GM23338 (cell line): Measurements from ENCODE around the gene RPS15. TPM values are rescaled to one million over a fixed set of nuclear protein-coding genes. Genes with fewer than 3 reads are reported as not detected.

Experiments used
- ATAC-seq: fragments of 200-7000 bp; cut with Tn5 transposase; 3 replicates; pipeline ENCODE4 v1.9.1; 2020
- DNase-seq: peaks from one replicate; pipeline ENCODE4 v3.0.0-alpha.2; 2015; ENCODE audit warnings: low spot score
- H2AFZ ChIP-seq: fragments of 200-600 bp; sonication (generic); 2 replicates; pipeline ENCODE4 v1.8.0; 2016; ENCODE audit warnings: antibody characterized with exemption, mild to moderate bottlenecking, moderate library complexity
- H3F3A ChIP-seq: fragments of 200-600 bp; sonication (generic); replicated peaks from 2 replicates; pipeline ENCODE4 v1.8.0; 2017; ENCODE audit warnings: antibody characterized with exemption, mixed run types, low read depth
- H3K27ac ChIP-seq: fragments of 200-600 bp; sonication (generic); 2 replicates; pipeline ENCODE4 v1.6.1; 2016; ENCODE audit warnings: low read depth
- H3K27me3 ChIP-seq: fragments of 200-600 bp; sonication (generic); 2 replicates; pipeline ENCODE4 v1.8.0; 2016; ENCODE audit warnings: mild to moderate bottlenecking, mixed run types, moderate library complexity; ENCODE audit not compliant: insufficient read depth
- H3K36me3 ChIP-seq: fragments of 200-600 bp; sonication (generic); 2 replicates; pipeline ENCODE4 v1.8.0; 2016; ENCODE audit warnings: mild to moderate bottlenecking; ENCODE audit not compliant: insufficient read depth
- H3K4me1 ChIP-seq: fragments of 200-600 bp; sonication (generic); 2 replicates; pipeline ENCODE4 v1.8.0; 2016; ENCODE audit warnings: mild to moderate bottlenecking, moderate library complexity; ENCODE audit not compliant: insufficient read depth
- H3K4me2 ChIP-seq: fragments of 200-600 bp; sonication (generic); 2 replicates; pipeline ENCODE4 v1.7.1; 2017; ENCODE audit warnings: mixed run types
- H3K4me3 ChIP-seq: fragments of 200-600 bp; sonication (generic); 2 replicates; pipeline ENCODE4 v1.6.1; 2016; ENCODE audit warnings: mixed run types
- H3K79me2 ChIP-seq: fragments of 200-600 bp; sonication (generic); replicated peaks from 2 replicates; pipeline ENCODE4 v1.8.0; 2017; ENCODE audit warnings: mild to moderate bottlenecking; ENCODE audit not compliant: insufficient read depth
- H3K9me2 ChIP-seq: fragments of 200-600 bp; sonication (generic); 2 replicates; pipeline ENCODE4 v1.8.0; 2017; ENCODE audit not compliant: insufficient read depth
- H4K20me1 ChIP-seq: fragments of 200-600 bp; sonication (generic); replicated peaks from 2 replicates; pipeline ENCODE4 v1.8.0; 2017; ENCODE audit warnings: mild to moderate bottlenecking; ENCODE audit not compliant: insufficient read depth
- H3K27ac Mint-ChIP-seq: 2 replicates; pipeline ENCODE4 v1.8.0; 2020; ENCODE audit warnings: inconsistent platforms, mild to moderate bottlenecking, moderate library complexity, mixed read lengths
- H3K27me3 Mint-ChIP-seq: 3 replicates; pipeline ENCODE4 v1.8.0; 2022; ENCODE audit warnings: low read depth, mild to moderate bottlenecking, moderate library complexity, mixed read lengths, inconsistent platforms; ENCODE audit not compliant: insufficient read depth, poor library complexity
- H3K36me3 Mint-ChIP-seq: 3 replicates; pipeline ENCODE4 v1.8.0; 2021; ENCODE audit warnings: low read depth, mild to moderate bottlenecking, inconsistent platforms, moderate library complexity, mixed read lengths
- H3K4me1 Mint-ChIP-seq: 3 replicates; pipeline ENCODE4 v1.8.0; 2020; ENCODE audit warnings: mild to moderate bottlenecking, inconsistent platforms, mixed read lengths
- H3K4me3 Mint-ChIP-seq: 3 replicates; pipeline ENCODE4 v1.8.0; 2021; ENCODE audit warnings: moderate library complexity, mild to moderate bottlenecking, inconsistent platforms, mixed read lengths
- H3K9me3 Mint-ChIP-seq: 3 replicates; pipeline ENCODE4 v1.8.0; 2020; ENCODE audit warnings: moderate library complexity, mild to moderate bottlenecking, inconsistent platforms, mixed read lengths
- CREB1 ChIP-seq: fragments of 250-450 bp; sonication (Bioruptor Pico); IDR thresholded peaks from 2 replicates; pipeline ENCODE4 v1.5.0; 2020; ENCODE audit warnings: low read depth, mild to moderate bottlenecking, moderate library complexity
- CTCF ChIP-seq, 2 experiments: fragments of 200-600 bp in 1 of 2; sonication (generic) in 1 of 2; conservative IDR thresholded peaks; 2 replicates each; pipeline versions ENCODE4 v1.5.1 to v1.6.1; 2016 to 2017; ENCODE audit warnings: antibody characterized with exemption in 2 of 2, low read depth in 2 of 2, mild to moderate bottlenecking in 2 of 2, moderate library complexity in 1 of 2
- EZH2phosphoT487 ChIP-seq: fragments of 200-600 bp; sonication (generic); IDR thresholded peaks from one replicate; pipeline ENCODE4 v1.8.1; 2018; ENCODE audit warnings: antibody characterized with exemption; ENCODE audit not compliant: unreplicated experiment
- POLR2AphosphoS5 ChIP-seq: IDR thresholded peaks from 2 replicates; pipeline ENCODE4 v1.6.1; 2016; ENCODE audit warnings: antibody characterized with exemption, low read depth
- STAT1 ChIP-seq: IDR thresholded peaks from one replicate; pipeline ENCODE4 v1.6.1; 2016; ENCODE audit warnings: antibody characterized with exemption; ENCODE audit not compliant: unreplicated experiment
- ZNF331 ChIP-seq: fragments of 250-450 bp; sonication (Bioruptor Pico); IDR thresholded peaks from 2 replicates; pipeline ENCODE4 v1.5.0; 2020; ENCODE audit warnings: low read depth, mild to moderate bottlenecking, moderate library complexity
- ZNF462 ChIP-seq: fragments of 250-450 bp; sonication (Bioruptor Pico); IDR thresholded peaks from 2 replicates; pipeline ENCODE4 v1.5.0; 2020; ENCODE audit warnings: mild to moderate bottlenecking, moderate library complexity
- polyA plus RNA-seq: library from polyadenylated mRNA; unstranded; fragments of >200 nt; fragmentation: Nextera tagmentation; extraction: Ambion mirVana; gene quantifications from 2 replicates; pipeline ENCODE4 v1.2.1, GENCODE V29; 2016
- total RNA-seq: library from RNA; depleted of rRNA; stranded (reverse); fragments of >200 nt; shearing (Covaris generic); gene quantifications from 2 replicates; pipeline ENCODE4 v1.2.3, GENCODE V29; 2014
- TF ChIP-seq, protein P1 (sequence below): IDR thresholded peaks from 2 replicates; pipeline ENCODE4 v1.6.1; 2016; ENCODE audit warnings: antibody characterized with exemption

RPS15 gene
- total and polyA plus RNA-seq, 2 experiments from 2014 or later: 2,953 to 3,861 TPM

DNA sequence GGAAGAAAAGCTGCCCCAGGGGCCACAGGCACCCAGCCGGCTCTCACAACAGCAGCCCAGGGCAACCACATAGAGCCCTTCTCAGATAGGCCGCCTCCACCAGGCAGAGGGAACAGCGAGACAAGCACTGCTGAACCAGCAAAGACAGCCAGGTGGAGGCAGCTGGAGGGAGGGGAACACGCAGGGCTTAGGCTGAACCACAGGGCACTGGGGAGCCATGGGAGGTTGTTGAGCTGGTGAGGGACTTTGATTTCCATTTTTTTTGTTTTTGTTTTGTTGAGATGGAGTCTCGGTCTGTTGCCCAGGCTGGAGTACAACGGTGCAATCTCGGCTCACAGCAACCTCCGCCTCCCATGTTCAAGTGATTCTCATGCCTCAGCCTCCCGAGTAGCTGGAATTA is 40.4 kb upstream of the RPS15 start (continued):
- TF ChIP-seq ZNF462 (no peak), CTCF (conservative IDR thresholded peaks at IDR 0.05; ENCODE audit: low read depth in 2 of 2) (no peak), POLR2AphosphoS5 (no peak), EZH2phosphoT487 (no peak)

DNA sequence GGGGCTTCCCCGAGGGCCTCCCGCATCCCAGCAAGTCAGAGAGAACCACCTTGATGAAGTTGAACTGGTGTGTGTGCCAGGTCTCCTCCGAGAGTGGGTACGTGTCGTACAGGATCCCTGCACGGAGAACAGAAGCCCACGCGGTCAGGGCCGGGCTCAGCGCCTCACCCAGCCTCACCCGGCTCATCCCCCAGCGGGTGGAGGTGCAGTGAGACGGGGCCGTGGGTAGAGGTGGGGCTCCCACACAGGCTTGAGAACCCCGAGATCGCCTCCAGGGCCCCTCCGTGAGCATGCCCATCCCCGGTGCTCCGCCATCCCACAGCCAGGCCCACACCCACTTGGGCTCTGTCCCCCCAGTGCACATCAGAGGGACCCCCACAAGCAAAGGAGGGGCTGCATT is 39.1 kb upstream of the RPS15 start:
- Histone ChIP-seq H3K36me3 (no peaks in the 10 kb centered on the region), H3K27ac (no peak overlapping the region), H2AFZ (no peak overlapping the region), H3K4me2 (no peak overlapping the region), H3K9me2 (no peaks in the 10 kb centered on the region), H3K27me3 (peaks cover 6% of the 10 kb centered on the region; the same call in 1 of the 2 replicates), H3K4me3 (no peak overlapping the region), H3K79me2 (no peaks in the 10 kb centered on the region), H3K4me1 (0 out of 2 replicates have a peak, but pooled peaks cover 5% of the 10 kb centered on the region), H3F3A (peaks cover 5% of the 10 kb centered on the region; the same call in 1 of the 2 replicates), H4K20me1 (no peaks in the 10 kb centered on the region; the same call in 1 of the 2 replicates)
- DNase-seq: no peak
- H3K9me3 Mint-ChIP-seq: no peaks in the 10 kb centered on the region
- no peaks in the 10 kb centered on the region; the same call in 2 of the 3 replicates for H3K36me3 Mint-ChIP-seq
- no peak for ATAC-seq
- no peak overlapping the region for H3K4me3 Mint-ChIP-seq
- H3K4me1 Mint-ChIP-seq: peaks cover 6% of the 10 kb centered on the region; the same call in 2 of the 3 replicates
- H3K27ac Mint-ChIP-seq: no peak overlapping the region
- peaks cover 8% of the 10 kb centered on the region for H3K27me3 Mint-ChIP-seq
- TF ChIP-seq POLR2AphosphoS5 (no peak), ZNF331 (CRISPR knock-in tag) (no peak), STAT1 (no peak), CREB1 (CRISPR knock-in tag) (no peak)
- TF ChIP-seq, protein P1, sequence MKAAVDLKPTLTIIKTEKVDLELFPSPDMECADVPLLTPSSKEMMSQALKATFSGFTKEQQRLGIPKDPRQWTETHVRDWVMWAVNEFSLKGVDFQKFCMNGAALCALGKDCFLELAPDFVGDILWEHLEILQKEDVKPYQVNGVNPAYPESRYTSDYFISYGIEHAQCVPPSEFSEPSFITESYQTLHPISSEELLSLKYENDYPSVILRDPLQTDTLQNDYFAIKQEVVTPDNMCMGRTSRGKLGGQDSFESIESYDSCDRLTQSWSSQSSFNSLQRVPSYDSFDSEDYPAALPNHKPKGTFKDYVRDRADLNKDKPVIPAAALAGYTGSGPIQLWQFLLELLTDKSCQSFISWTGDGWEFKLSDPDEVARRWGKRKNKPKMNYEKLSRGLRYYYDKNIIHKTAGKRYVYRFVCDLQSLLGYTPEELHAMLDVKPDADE: no peak
